Choroid plexus epithelial cell (primary cell): ENCODE measurements around the gene MRGPRG.

Source experiments
- DNase-seq: peaks from one replicate; pipeline ENCODE4 v3.0.0-alpha.2; 2010; ENCODE audit warnings: low read depth
- H3K4me3 ChIP-seq: 2 replicates; pipeline ENCODE4 v1.5.1; 2011; ENCODE audit warnings: low read depth, mild to moderate bottlenecking, control low read depth, low read length, moderate library complexity
- TF ChIP-seq, protein P1 (sequence below): conservative IDR thresholded peaks from 2 replicates; pipeline ENCODE4 v1.5.1; 2011; ENCODE audit warnings: low read depth, mild to moderate bottlenecking, control low read depth, inconsistent platforms, low read length, moderate library complexity

The MRGPRG gene

GRCh38 chr11:3189196-3189843 is 29.3 kb downstream of the MRGPRG start:
- DNase-seq, result no peak
- TF ChIP-seq, protein P1, sequence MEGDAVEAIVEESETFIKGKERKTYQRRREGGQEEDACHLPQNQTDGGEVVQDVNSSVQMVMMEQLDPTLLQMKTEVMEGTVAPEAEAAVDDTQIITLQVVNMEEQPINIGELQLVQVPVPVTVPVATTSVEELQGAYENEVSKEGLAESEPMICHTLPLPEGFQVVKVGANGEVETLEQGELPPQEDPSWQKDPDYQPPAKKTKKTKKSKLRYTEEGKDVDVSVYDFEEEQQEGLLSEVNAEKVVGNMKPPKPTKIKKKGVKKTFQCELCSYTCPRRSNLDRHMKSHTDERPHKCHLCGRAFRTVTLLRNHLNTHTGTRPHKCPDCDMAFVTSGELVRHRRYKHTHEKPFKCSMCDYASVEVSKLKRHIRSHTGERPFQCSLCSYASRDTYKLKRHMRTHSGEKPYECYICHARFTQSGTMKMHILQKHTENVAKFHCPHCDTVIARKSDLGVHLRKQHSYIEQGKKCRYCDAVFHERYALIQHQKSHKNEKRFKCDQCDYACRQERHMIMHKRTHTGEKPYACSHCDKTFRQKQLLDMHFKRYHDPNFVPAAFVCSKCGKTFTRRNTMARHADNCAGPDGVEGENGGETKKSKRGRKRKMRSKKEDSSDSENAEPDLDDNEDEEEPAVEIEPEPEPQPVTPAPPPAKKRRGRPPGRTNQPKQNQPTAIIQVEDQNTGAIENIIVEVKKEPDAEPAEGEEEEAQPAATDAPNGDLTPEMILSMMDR, result no peak
- H3K4me3 ChIP-seq, result no peak overlapping the region

- H3K4me3 ChIP-seq, result no peak overlapping the region
- no peak for DNase-seq
- TF ChIP-seq, protein P1, result no peak
These were observed 30.0 kb downstream of the MRGPRG start for GRCh38 chr11:3188496-3189195.

DNA sequence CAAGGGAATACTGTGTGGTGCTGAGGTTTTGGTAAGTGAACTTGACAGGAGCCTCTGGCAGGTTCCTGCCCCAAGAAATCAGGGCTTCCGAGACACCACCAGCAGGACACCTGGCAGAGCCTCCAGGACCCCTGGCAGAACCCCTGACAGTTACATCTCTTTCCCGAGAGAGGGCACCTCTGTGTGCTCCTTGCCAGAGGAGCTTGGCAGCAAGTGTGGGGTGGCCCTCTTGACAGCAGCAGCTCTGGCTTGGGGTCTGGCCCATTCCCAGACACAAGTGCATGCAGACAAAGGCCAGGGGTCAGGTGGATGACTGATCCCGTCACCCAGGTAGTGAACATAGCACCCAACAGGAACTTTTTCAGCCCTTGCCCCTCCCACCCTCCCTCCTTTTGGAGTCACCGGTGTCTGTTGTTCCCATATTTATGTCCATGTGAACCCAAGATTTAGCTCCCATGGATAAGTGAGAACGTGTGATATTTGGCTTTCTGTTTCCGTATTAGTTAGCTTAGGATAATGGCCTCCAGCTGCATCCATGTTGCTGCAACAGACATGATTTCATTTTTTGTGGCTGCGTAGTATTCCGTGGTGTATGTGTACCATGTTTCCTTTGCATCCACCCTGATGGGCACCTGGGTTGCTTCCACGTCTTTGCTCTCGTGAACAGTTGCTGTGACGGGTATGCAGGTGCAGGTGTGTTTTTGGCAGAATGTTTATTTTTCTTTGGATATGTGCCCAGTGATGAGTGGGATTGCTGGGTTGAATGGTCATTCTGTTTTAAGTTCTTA is 32.3 kb downstream of the MRGPRG start:
- H3K4me3 ChIP-seq, result no peak overlapping the region
- TF ChIP-seq, protein P1, result no peak
- no peak for DNase-seq

GRCh38 chr11:3184732-3185347 is 33.8 kb downstream of the MRGPRG start:
- no peak overlapping the region for H3K4me3 ChIP-seq
- DNase-seq, result no peak
- TF ChIP-seq, protein P1, result no peak

DNA sequence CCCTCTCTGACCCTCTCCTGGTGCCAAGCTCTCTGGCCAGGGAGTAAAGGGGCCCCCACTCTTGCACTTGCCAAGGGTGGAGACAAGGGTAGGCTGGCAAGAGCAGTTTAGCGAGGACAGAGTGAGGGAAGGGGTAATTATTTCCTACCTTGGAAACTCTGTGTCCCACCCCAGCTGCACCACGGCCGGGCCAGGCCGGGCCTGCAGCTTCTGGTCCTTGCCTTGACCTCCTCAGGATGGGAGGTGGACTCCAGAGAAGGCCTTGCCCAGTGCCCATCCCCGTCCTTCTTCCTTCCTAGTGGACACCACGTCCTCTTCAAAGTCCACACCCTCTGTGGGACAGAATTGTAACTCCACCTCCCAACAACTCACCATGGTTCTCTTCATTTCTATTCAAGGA is 35.1 kb downstream of the MRGPRG start:
- TF ChIP-seq, protein P1, result no peak
- H3K4me3 ChIP-seq, result no peak overlapping the region
- no peak for DNase-seq

DNA sequence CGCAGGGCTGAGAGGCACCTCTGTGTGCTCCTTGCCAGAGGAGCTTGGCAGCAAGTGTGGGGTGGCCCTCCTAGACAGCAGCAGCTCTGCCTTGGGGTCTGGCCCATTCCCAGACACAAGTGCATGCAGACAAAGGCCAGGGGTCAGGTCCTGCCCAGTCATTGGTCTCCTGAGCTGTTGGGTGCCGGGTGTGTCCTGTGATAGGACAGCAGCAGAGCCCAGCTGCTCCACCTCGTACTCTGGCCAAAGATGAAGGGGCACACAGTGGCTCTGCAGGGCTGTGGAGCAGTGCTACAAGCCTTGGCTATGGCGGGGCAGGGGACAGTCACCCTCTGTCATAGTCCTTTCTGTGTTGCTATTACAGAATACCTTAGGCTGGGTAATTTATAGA is 36.2 kb downstream of the MRGPRG start:
- no peak overlapping the region for H3K4me3 ChIP-seq
- DNase-seq, result no peak
- TF ChIP-seq, protein P1, result no peak
